GM18502 (cell line): Measurements from ENCODE around the gene LRRC8E.
"Not testable (repeated sequence)": the region's sequence is repeated elsewhere in the genome, so short reads cannot be mapped to it uniquely, and the experiment has no call there.

ENCODE experiments used
- ATAC-seq: cut with Tn5 transposase; IDR thresholded peaks from one replicate; pipeline ENCODE4 v1.9.1; 2021; ENCODE audit warnings: mild to moderate bottlenecking; ENCODE audit not compliant: unreplicated experiment, poor library complexity

LRRC8E gene

GRCh38 chr19:7916103-7916954 is 28.0 kb downstream of the LRRC8E start:
- no peak for ATAC-seq

DNA sequence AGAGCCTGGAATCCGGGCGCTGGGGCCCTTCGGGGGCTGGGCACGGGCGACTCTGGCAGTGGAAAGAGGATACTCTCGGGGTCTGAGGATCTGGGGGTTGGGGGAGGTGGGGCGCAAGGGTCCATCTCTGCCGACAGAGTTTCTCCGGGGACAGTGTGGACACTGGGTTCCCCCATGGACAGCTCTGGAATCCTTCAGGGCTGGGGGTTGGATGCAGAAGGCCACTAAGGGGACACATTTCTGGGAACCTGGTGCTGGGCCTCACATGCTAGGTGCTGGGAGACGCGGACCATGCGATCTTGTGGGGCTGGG is 28.6 kb downstream of the LRRC8E start:
- ATAC-seq, result no peak

- ATAC-seq, result no peak
These were observed 29.2 kb downstream of the LRRC8E start for GRCh38 chr19:7917267-7918061.

DNA sequence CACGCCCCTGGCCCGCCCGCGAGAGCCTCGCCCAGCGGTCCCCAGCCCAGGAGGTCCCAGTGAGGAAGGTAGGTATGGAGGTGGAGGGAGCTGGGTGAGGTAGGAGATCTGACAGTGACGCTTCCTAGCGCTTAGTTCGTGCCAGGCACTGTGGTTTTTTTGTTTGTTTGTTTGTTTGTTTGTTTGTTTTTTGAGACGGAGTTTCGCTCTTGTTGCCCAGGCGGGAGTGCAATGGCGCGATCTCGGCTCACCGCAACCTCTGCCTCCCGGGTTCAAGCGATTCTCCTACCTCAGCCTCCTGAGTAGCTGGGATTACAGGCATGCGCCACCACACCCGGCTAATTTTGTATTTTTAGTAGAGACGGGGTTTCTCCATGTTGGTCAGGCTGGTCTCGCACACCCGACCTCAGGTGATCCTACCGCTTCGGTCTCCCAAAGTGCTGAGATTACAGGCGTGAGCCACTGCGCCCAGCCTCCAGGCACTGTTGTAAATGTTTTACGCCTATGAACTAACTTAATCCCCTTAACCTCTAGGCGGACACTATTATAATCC is 29.8 kb downstream of the LRRC8E start:
- not testable (repeated sequence) for ATAC-seq

- ATAC-seq, result no peak
These were observed 30.5 kb downstream of the LRRC8E start for GRCh38 chr19:7918615-7919421.

DNA sequence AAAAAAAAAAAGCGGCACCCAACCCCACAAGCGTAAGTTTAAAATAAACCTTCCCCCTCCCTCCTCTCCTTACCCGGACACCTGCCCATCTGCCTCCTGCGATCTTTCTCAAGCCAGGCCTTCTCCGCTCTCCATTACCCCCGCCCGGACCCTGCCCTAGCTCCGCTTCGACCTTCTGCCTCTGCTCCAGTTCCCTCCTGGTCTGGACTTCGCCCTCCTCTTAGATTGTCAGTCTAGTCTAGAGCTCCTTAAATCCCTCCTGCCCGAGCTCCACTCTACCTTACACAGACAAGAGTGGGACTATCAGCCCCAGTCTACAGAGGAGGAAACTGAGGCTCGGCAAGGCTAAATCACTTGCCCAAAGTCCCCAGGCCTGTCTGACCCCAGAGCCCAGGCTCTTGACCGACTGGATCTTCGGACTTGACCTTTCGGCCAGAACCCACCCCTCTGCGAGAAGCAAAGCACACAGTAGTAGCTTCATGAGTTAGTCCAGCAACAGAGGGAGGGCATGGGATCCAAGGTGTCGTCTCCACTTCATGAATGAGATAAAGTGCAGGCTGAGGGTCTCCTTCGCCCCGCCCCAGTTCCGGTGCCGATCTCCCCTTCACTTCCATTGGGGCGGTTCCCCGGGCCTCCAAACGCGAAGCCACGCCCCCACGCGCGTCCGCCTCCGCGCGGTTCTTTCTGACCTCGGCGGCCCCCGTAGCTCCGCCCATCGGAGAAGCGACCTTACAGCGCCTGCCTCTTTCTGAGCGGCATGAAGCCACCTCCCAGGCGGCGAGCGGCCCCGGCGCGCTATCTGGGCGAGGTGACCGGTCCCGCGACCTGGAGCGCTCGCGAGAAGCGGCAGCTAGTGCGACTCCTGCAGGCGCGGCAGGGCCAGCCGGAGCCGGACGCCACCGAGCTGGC is 31.6 kb downstream of the LRRC8E start, which contains the start of gene SNAPC2:
Gene SNAPC2 (plus strand): TSS at position 729 of the 909 bp plus-strand sequence. CDS start 29 bp downstream, at position 758.
- ATAC-seq, result peak; percentile 59

- peak; percentile 40 for ATAC-seq
These were observed 32.4 kb downstream of the LRRC8E start for GRCh38 chr19:7920519-7921301.

GRCh38 chr19:7921302-7921966 is 33.1 kb downstream of the LRRC8E start:
- no peak for ATAC-seq

DNA sequence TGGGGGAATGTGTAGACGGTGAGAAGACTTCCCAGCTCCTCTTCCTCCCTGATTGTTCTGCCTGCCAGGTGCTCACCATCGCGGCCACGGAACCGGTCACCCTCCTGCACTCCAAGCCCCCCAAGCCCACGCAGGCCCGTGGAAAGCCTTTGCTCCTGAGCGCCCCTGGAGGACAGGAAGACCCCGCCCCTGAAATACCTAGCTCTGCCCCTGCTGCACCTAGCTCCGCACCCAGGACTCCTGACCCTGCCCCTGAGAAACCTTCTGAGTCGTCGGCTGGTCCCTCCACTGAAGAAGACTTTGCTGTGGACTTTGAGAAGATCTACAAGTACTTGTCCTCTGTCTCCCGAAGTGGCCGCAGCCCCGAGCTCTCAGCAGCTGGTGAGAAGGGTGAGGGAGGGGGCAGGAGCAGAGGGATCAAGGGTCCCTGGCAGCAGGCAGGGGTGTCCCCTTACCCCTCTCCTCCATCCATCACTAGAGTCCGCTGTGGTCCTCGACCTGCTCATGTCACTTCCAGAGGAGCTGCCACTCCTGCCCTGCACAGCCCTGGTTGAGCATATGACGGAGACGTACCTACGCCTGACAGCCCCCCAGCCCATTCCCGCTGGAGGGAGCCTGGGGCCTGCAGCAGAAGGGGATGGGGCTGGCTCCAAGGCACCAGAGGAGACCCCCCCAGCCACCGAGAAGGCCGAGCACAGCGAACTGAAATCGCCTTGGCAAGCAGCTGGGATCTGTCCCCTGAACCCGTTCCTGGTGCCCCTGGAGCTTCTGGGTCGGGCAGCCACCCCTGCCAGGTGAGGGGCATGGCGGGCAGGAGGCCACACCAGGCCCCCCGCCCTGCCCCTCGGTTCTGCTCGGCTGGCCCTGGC is 33.9 kb downstream of the LRRC8E start:
- no peak for ATAC-seq

DNA sequence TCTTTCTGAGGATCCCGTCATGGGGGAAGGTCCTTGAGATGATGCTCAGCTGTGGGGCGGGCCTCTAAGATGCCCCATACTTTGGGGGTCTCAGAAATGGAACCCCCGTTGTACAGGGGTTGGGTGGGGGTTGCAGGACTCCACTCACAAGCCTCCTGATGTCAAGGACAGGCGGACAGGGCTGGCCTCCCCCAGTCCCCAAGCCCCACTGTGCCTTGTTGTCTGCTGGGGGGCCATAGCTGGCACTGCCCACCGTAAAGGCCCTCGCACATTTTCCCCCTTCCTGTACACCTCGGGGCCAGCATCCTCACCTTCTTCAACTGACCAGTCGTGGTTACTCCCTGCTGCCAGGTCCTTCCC is 34.5 kb downstream of the LRRC8E start:
- ATAC-seq, result no peak

DNA sequence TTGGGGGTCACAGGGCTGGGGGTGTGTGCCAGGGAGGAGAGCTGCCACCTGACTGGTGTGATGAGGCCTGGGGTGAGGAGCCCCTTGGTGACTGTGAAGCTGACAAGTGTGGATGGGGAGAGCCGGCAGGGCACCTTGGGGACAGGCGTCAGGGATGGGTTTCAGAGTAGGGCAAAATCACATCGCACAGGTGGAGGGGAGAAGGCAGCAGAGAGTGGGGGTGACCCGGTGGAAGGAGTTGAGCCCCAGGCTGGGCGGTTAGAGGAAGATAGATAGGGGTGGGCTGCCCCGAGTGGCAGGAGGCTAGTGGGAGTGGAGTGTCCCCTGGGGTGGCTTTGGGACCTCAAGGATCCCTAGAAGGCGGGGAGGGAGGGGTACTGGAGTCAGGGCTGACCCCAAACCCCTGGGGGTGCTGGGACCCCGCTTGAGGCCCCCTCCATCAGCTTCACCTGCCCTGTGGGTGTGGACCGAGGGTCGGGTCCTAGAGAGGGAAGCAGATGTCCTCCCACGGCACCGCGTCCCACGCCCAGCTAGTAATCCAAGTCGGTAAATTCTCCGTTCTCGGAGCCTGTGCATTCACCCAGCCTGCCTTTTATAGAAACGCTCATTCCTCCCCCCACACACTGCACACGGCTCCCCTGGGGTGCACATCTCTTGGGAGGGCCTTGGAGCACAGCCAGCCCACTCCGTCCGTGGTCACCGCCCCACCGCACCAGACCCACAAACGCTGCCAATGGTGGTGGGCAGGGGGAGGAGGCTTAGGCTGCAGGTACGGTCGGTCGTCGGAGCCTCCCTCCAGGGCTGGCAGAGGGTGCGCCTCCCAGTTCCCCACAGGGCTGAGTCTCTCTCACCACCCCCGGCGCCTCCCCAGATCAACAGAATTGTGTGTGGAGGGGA is 35.2 kb downstream of the LRRC8E start:
- no peak for ATAC-seq

GRCh38 chr19:7924241-7924640 is 35.9 kb downstream of the LRRC8E start:
- no peak for ATAC-seq

- no peak for ATAC-seq
These were observed 36.4 kb downstream of the LRRC8E start for GRCh38 chr19:7924651-7925170.

DNA sequence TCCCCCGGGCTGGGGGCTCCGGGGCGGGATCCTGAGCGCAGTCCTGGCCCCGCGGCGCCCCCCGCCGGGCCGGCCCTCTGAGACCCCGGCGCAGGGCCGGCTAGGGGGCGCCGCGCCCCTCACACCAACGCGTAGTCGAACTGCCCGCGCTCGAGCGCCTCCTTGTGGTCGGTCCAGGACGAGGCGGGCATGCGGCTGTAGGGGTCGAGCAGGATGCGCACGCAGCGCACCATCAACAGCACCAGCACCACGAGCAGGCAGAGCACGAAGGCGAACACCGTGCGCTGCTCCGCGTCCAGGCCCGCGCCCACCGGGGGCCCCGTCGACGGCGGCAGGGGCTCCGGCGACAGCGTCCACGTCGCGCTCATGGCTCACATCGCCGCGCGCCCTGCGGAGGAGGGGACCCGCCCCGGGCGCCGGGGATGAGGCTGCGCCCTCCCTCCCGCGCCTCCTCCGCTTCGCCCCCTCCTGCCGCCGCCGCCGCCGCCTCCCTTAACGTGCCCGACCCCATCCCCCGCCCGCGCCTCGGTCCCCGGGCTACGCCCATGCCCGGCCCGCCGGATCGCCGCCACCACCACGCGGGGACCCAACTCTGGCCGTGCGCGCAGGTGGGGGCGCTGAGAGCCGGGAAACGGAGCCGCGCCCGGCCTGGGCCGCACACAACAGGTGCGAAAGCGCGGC is 37.0 kb downstream of the LRRC8E start:
- ATAC-seq, result no peak

DNA sequence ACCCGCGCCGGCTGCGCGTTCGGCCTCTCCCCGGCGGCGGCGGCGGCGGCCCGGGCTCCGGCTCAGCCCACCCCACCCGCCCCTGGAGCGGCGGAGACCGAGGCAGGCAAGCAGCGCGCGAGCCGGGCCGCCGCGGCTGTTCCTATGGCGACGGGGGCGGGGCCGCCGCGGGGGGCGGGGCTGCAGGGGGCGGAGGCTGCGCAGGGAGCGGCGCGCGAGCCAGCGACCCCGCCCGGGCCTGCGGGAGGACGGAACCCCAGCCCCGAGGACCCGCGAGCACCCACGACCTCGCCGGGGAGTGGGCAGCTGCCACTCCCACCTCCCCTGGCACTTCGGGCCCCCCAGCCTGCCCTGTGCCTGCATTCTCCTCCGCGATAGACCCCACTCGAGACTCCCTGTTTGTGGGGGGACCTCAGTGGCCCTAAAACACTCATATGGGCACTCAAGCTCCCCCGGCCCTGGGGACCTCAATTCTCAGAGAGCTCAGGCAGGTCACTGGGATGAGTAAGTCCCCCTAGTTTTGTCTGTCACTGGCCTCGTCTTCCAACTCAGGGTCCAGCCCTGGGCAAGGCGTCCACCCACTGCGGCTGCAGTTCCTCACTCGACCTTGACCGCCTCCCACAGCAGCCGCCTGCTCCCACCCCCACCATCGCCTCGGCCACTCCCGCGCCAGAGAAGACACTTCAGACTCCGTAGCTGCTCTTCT is 37.9 kb downstream of the LRRC8E start, which contains the start of gene CTXN1:
Gene CTXN1 (minus strand): TSS at position 115 of the 706 bp plus-strand sequence. CDS start 597 bp downstream, outside the sequence.
- ATAC-seq, result no peak
